Activated naive CD8-positive, alpha-beta T cell treated with anti-CD3 and anti-CD28 coated beads for 36 hours (primary cell): ENCODE measurements around the gene COL6A5. TPM values are rescaled to one million over a fixed set of nuclear protein-coding genes. Genes with fewer than 3 reads are reported as not detected.
"Not testable (repeated sequence)": the region's sequence is repeated elsewhere in the genome, so short reads cannot be mapped to it uniquely, and the experiment has no call there.

ENCODE experiments used
- DNase-seq: peaks from one replicate; pipeline ENCODE4 v3.0.0; 2021
- H3K27ac Mint-ChIP-seq: one replicate; pipeline ENCODE4 v1.8.0; 2022; ENCODE audit warnings: mild to moderate bottlenecking, moderate library complexity, mixed read lengths
- H3K27me3 Mint-ChIP-seq: one replicate; pipeline ENCODE4 v1.8.0; 2022; ENCODE audit warnings: mild to moderate bottlenecking, mixed read lengths
- H3K36me3 Mint-ChIP-seq: one replicate; pipeline ENCODE4 v1.8.0; 2021; ENCODE audit warnings: mild to moderate bottlenecking, mixed read lengths
- H3K4me1 Mint-ChIP-seq: one replicate; pipeline ENCODE4 v1.8.0; 2021; ENCODE audit warnings: mixed read lengths
- H3K4me3 Mint-ChIP-seq: one replicate; pipeline ENCODE4 v1.8.0; 2022; ENCODE audit warnings: mild to moderate bottlenecking, moderate library complexity, mixed read lengths
- H3K9me3 Mint-ChIP-seq: one replicate; pipeline ENCODE4 v1.8.0; 2022; ENCODE audit warnings: mixed read lengths
- total RNA-seq, 2 experiments: library from RNA; stranded (reverse); gene quantifications; one replicate each; pipeline ENCODE4 v1.2.3, GENCODE V29; 2021

COL6A5 gene, protein sequence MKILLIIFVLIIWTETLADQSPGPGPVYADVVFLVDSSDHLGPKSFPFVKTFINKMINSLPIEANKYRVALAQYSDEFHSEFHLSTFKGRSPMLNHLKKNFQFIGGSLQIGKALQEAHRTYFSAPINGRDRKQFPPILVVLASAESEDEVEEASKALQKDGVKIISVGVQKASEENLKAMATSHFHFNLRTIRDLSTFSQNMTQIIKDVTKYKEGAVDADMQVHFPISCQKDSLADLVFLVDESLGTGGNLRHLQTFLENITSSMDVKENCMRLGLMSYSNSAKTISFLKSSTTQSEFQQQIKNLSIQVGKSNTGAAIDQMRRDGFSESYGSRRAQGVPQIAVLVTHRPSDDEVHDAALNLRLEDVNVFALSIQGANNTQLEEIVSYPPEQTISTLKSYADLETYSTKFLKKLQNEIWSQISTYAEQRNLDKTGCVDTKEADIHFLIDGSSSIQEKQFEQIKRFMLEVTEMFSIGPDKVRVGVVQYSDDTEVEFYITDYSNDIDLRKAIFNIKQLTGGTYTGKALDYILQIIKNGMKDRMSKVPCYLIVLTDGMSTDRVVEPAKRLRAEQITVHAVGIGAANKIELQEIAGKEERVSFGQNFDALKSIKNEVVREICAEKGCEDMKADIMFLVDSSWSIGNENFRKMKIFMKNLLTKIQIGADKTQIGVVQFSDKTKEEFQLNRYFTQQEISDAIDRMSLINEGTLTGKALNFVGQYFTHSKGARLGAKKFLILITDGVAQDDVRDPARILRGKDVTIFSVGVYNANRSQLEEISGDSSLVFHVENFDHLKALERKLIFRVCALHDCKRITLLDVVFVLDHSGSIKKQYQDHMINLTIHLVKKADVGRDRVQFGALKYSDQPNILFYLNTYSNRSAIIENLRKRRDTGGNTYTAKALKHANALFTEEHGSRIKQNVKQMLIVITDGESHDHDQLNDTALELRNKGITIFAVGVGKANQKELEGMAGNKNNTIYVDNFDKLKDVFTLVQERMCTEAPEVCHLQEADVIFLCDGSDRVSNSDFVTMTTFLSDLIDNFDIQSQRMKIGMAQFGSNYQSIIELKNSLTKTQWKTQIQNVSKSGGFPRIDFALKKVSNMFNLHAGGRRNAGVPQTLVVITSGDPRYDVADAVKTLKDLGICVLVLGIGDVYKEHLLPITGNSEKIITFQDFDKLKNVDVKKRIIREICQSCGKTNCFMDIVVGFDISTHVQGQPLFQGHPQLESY (N-terminal part only)
- total RNA-seq: not detected

DNA sequence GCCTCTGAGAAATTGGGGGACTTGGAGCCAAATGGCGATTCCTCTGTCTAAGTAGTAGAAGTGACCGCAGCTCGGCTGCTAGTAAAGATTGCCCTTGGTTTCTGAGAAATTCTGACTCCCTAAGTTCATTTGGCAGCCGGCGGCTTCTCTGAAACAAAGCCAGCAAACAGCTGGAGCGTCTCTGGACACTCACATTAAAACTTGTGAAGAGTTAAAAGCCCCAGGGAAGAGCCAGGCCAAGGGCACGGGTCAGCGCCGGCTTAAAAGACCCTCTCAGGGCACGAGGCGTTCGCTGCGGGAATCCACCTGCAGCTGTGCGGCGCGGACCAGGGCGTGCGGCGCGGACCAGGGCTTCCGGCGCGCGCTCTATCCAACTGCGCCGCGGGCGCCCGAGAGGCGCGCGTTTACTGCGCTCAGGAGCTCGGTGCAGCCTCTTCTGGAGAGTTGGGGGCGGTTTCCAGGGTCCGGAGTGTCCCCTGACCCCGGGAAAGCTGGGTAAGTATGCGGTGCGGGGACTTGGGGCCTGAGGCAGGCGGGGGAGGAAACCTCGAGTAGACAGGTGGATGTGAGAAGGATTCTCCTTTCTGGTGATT is at the start of gene COL6A5:
Gene COL6A5, plus strand, starts transcription at position 186 of the 593 bp plus-strand sequence. CDS start 27,967 bp downstream, outside the sequence.
- Mint-ChIP-seq H3K9me3 (no peaks in the 10 kb centered on the region), H3K27me3 (peaks cover 33% of the 10 kb centered on the region), H3K36me3 (no peaks in the 10 kb centered on the region), H3K4me1 (peaks cover 5% of the 10 kb centered on the region), H3K4me3 (no peak within 1 kb of the TSS), H3K27ac (no peak within 1 kb of the TSS)
- no peak for DNase-seq

DNA sequence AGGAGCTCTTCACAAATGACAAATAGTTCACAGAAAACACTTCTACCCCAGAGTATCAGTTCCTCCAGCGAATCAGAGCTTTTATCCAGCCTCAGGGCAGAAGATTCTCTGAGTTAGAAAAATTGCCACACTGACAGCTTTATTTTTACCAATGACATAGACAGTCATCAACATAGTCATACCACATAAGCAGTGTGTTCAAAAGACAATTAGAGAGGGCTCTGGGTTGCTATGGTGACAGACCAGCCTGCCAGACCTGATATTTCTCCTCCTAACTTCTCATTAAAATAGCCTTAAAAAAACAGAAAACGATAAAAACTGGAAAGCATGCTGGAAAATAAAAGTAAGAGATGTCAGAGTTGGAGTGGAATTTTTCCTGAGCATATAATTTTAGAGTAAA is 45.9 kb upstream of the COL6A5 start:
- H3K4me1 Mint-ChIP-seq: no peaks in the 10 kb centered on the region
- no peak overlapping the region for H3K27ac Mint-ChIP-seq
- H3K4me3 Mint-ChIP-seq: no peak overlapping the region
- peaks cover 19% of the 10 kb centered on the region for H3K27me3 Mint-ChIP-seq
- H3K36me3 Mint-ChIP-seq: no peaks in the 10 kb centered on the region
- peaks cover 8% of the 10 kb centered on the region for H3K9me3 Mint-ChIP-seq
- DNase-seq: no peak

DNA sequence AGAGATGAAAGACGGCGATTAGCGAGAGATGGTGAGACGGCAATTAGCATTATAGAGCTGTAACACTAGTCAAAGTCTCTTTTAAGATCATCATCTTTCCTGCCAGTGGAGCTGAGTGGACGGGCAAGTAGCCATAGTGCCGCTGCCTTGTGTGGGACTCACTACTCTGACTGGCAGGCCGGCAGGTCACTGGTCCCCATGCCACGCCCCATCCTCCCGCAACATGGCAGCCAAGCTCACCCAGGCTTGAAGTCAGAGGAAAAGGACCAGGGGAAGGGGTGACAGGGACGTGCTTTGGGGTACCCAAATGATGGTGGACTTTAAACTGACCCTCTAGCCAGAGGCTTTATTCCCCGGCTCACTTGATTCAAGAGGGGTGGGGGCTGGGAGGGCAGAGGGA is 44.6 kb upstream of the COL6A5 start:
- Mint-ChIP-seq H3K9me3 (peaks cover 3% of the 10 kb centered on the region), H3K4me3 (no peak overlapping the region), H3K27me3 (peaks cover 20% of the 10 kb centered on the region), H3K36me3 (no peaks in the 10 kb centered on the region), H3K27ac (no peak overlapping the region), H3K4me1 (no peaks in the 10 kb centered on the region)
- DNase-seq: no peak

DNA sequence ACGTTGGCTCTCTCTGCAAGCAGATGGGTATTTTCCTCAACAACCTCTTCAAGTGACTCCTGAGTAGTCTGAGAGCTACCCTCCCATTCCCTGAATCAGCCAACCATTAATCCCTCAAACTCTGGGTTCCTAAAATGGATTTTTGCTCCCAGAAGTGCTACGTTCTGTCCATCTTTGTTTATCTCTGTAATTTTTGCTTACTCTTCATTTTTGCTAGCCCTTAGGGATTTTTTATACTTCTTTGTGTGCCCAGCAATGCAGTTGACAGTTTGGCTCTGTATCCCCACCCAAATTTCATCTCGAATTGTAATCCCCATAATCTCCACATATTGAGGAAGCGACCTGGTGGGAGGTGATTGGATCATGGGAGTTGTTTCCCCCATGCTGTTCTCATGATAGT is 35.4 kb upstream of the COL6A5 start:
- Mint-ChIP-seq H3K27ac (no peak overlapping the region), H3K9me3 (no peaks in the 10 kb centered on the region), H3K4me3 (no peak overlapping the region), H3K27me3 (peaks cover 28% of the 10 kb centered on the region), H3K36me3 (no peaks in the 10 kb centered on the region), H3K4me1 (no peaks in the 10 kb centered on the region)
- no peak for DNase-seq

DNA sequence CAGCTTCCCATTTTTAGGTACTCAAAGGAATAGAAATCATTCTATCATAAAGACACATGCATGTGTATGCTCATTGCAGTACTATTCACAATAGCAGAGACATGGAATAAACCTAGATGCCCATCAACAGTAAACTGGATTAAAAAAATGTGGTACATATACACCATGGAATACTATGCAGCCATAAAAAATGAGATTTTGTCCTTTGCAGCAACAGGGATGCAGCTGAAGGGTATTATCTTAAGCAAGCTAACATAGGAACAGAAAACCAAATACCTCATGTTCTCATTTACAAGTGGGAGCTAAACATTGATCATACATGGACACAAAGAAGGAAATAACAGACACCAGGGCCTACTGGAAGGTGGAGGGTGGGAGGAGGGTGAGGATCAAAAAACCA is 33.1 kb upstream of the COL6A5 start:
- H3K36me3 Mint-ChIP-seq: no peaks in the 10 kb centered on the region
- DNase-seq: no peak
- no peak overlapping the region for H3K4me3 Mint-ChIP-seq
- H3K9me3 Mint-ChIP-seq: no peaks in the 10 kb centered on the region
- H3K4me1 Mint-ChIP-seq: no peaks in the 10 kb centered on the region
- H3K27ac Mint-ChIP-seq: no peak overlapping the region
- H3K27me3 Mint-ChIP-seq: peaks cover 19% of the 10 kb centered on the region

DNA sequence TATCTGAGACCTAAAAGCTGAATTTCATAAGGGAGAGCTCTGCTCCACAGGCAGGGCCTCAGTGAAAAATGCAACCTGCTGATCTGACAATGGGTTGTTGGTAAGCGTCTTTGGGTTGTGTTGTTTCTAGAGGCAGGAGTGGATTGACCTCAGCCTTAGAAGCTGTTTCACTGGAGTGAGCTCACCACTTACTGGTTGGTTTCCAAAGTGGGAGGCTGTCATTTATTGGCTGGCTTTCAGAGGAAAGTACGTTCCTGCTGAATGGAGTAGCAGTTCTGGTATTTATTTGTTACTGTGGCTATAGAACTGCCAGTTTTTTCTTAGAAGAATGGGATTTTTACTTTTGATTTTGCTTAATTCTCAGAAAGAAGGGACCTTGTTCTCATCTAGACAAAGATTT is 29.3 kb upstream of the COL6A5 start:
- H3K4me3 Mint-ChIP-seq: no peak overlapping the region
- no peaks in the 10 kb centered on the region for H3K9me3 Mint-ChIP-seq
- no peaks in the 10 kb centered on the region for H3K4me1 Mint-ChIP-seq

DNA sequence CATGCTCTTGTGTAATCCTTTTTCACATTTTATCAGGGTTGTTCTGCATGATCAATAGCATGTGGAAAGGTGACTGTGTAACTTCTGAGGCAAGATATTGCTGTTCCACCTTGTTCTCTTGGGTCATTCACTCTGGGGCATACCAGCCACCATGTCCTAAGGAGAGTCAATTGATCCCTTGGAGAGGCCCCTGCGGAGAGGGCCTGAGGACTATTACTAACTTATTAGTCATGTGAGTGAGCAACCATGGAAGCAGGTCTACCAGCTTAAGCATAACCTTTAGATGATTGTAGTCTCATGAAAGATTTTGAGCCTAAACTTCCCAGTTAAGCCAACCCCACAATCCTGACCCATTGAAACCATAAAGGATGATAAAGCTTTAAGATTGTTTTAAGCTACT is 22.0 kb upstream of the COL6A5 start:
- H3K4me1 Mint-ChIP-seq: no peaks in the 10 kb centered on the region
- peaks cover 33% of the 10 kb centered on the region for H3K27me3 Mint-ChIP-seq
- no peak for DNase-seq
- no peaks in the 10 kb centered on the region for H3K36me3 Mint-ChIP-seq
- no peak overlapping the region for H3K27ac Mint-ChIP-seq
- H3K4me3 Mint-ChIP-seq: no peak overlapping the region
- peaks cover 3% of the 10 kb centered on the region for H3K9me3 Mint-ChIP-seq

More for the DNA sequence above, 29.3 kb upstream of the COL6A5 start:
- peaks cover 23% of the 10 kb centered on the region for H3K27me3 Mint-ChIP-seq
- H3K27ac Mint-ChIP-seq: no peak overlapping the region
- DNase-seq: no peak
- no peaks in the 10 kb centered on the region for H3K36me3 Mint-ChIP-seq

DNA sequence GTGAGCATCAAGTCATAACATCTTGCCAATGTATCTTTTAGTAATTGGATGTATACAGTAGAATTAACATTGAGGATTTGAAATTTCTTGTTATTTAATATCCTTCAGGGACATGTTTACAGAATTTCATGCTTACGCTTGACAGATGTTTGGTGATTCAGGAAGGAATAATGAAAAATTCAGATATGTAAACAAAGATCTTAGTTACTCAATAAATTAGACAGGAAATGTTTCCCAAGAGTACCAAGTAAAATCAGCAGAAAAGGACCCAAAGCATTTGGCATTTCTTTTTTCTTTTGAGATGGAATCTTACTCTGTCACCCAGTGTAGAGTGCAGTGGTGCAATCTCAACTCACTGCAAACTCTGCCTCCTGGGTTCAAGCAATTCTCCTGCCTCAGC is 4.7 kb upstream of the COL6A5 start:
- Mint-ChIP-seq H3K4me1 (peaks cover 5% of the 10 kb centered on the region), H3K36me3 (no peaks in the 10 kb centered on the region), H3K9me3 (peaks cover 23% of the 10 kb centered on the region), H3K27ac (no peak overlapping the region), H3K4me3 (no peak overlapping the region), H3K27me3 (peaks cover 11% of the 10 kb centered on the region)
- DNase-seq: no peak

DNA sequence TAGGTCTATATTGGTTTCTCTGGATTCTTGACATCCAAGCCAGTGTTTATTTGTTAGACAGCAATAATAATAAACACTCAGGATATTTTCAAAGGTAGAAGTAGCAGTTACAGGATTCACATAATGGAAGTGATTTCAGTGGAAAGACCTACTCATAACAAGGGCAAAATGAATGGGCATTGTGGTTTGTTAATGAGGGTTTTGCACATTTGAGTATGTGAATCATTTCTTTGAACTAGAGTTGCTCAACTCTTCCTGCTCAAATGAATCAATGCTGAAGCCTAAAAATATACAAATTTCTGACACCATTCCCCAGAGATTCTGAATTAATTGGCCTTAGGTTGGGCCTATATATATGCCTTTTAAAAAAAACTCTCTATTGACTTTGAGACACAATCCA is 4.1 kb upstream of the COL6A5 start:
- Mint-ChIP-seq H3K27me3 (peaks cover 16% of the 10 kb centered on the region), H3K4me3 (no peak overlapping the region), H3K36me3 (no peaks in the 10 kb centered on the region), H3K4me1 (peaks cover 5% of the 10 kb centered on the region), H3K27ac (no peak overlapping the region), H3K9me3 (peaks cover 19% of the 10 kb centered on the region)
- DNase-seq: no peak

DNA sequence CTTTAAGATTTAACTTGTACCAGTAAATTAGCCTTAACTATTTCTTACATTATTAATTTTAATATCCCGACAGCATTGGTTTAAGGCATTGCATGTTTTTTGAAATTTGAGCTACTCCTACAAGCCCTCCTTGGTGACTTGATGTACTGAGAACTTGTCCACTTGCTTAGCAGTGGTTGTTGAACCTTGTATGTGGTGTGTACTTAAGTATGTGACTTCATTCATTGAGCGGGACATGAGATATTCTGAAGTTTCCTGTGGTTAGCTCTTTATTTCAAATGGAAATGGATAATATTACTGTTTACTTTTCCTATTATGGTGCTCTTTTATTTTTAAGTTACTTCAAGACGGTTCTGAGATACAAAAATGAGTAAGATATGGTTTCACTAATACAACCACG is 3.6 kb upstream of the COL6A5 start:
- H3K27me3 Mint-ChIP-seq: peaks cover 21% of the 10 kb centered on the region
- H3K27ac Mint-ChIP-seq: no peak overlapping the region
- H3K4me1 Mint-ChIP-seq: peaks cover 5% of the 10 kb centered on the region
- H3K4me3 Mint-ChIP-seq: no peak overlapping the region
- no peak for DNase-seq
- H3K9me3 Mint-ChIP-seq: peaks cover 18% of the 10 kb centered on the region
- no peaks in the 10 kb centered on the region for H3K36me3 Mint-ChIP-seq

DNA sequence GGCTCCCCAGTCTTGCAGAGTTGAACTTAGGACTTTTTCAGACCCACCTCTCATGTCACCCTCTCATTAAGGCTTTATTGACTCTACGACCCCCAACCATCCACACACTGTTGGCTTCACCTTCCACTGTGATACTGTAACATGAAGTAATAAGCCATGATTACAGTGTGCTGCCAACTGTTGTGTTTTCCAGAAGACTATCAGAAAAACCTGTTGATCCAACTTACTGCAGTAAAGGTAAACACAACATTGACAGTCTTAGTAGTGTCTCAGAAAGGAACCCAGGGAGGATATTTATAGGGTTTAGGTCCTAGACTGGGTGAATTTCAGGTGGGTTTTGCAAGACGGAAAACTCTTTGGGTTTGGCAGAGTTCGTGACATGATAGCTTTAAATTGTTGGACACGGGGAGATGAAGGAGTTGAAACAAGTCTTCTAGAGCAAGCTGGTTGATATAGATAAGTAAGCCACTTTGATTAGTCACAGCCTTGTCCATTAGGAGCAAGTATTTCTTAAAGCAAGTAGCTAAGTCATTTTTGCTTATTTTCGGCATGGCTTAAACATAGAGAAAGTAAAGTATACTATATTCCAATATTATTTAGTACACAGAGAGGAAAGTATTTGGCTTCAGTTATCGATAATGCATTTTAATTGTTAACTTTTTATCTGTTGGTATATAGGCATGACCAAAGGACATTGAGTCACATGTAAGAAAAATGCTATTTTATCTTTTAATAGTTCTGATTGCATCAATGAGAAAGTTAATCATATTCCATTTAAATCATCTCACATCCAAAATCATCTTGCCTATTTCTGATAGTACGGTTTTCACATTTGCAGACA is 2.4 kb upstream of the COL6A5 start:
- Mint-ChIP-seq H3K36me3 (no peaks in the 10 kb centered on the region), H3K9me3 (peaks cover 12% of the 10 kb centered on the region), H3K4me3 (no peak overlapping the region), H3K27ac (no peak overlapping the region), H3K27me3 (peaks cover 25% of the 10 kb centered on the region), H3K4me1 (peaks cover 5% of the 10 kb centered on the region)
- DNase-seq: no peak

DNA sequence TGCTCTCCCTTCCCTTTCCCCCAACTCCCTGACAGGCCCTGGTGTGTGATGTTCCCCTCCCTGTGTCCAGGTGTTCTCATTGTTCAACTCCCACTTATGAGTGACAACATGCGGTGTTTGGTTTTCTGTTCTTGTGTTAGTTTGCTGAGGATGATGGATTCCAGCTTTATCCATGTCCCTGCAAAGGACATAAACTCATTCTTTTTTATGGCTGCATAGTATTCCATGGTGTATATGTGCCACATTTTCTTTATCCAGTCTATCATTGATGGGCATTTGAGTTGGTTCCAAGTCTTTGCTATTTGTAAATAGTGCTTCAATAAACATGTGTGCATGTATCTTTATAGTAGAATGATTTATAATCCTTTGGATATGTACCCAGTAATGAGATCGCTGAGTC is 2.8 kb downstream of the COL6A5 start:
- H3K27me3 Mint-ChIP-seq: peaks cover 33% of the 10 kb centered on the region
- H3K36me3 Mint-ChIP-seq, H3K9me3 Mint-ChIP-seq, DNase-seq, H3K27ac Mint-ChIP-seq, H3K4me3 Mint-ChIP-seq, H3K4me1 Mint-ChIP-seq: not testable (repeated sequence)

DNA sequence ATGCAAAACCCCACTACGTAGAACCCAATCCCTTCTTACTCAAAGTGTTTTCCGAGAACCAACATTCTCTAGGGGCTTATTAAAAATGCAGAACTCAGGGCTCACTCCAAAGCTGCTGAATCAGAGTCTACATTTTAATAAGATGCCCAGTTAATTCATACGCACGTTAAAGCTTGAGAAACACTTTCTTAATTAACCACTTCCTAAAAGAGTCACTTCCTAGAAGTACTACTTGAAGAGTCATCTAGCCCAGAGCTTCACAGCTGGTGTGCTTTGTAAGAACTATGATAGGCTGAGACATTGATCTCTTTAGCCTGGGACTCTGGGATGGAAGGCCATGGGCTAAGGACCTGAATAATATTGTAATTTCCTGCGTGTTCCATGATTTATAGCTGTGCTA is 9.0 kb downstream of the COL6A5 start:
- H3K27me3 Mint-ChIP-seq: peaks cover 4% of the 10 kb centered on the region
- DNase-seq: no peak
- H3K36me3 Mint-ChIP-seq: no peaks in the 10 kb centered on the region
- no peaks in the 10 kb centered on the region for H3K9me3 Mint-ChIP-seq
- H3K4me3 Mint-ChIP-seq: no peak overlapping the region
- H3K27ac Mint-ChIP-seq: no peak overlapping the region
- H3K4me1 Mint-ChIP-seq: no peaks in the 10 kb centered on the region

DNA sequence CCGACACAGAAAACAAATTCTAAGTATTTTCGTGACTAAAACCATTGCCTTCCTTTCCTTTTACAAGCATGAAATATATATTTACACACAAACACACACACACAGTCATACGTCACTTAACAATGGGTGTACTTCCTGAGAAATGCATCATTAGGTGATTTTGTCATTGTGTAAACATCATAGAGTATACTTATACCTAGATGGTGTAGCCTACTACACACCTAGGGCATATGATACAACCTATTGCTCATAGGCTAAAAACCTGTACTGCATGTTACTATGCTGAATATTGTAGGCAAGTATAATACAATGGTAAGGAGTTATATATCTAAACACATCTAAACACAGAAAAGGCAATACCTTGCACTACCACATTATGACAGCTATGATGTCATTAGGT is 28.6 kb downstream of the COL6A5 start:
- Mint-ChIP-seq H3K9me3 (no peaks in the 10 kb centered on the region), H3K27me3 (peaks cover 9% of the 10 kb centered on the region), H3K4me1 (no peaks in the 10 kb centered on the region), H3K4me3 (no peak overlapping the region), H3K36me3 (no peaks in the 10 kb centered on the region), H3K27ac (no peak overlapping the region)
- DNase-seq: no peak
